Nephron progenitor cell (in vitro differentiated cells): ENCODE results near the gene TLL2.

Experiments
- DNase-seq: peaks from one replicate; pipeline ENCODE4 v3.0.0; 2021
- H3K27ac Mint-ChIP-seq: 2 replicates; pipeline ENCODE4 v1.8.0; 2021; ENCODE audit warnings: mild to moderate bottlenecking, moderate library complexity, mixed read lengths
- H3K27me3 Mint-ChIP-seq: 2 replicates; pipeline ENCODE4 v1.8.0; 2021; ENCODE audit warnings: mild to moderate bottlenecking, low read depth, mixed read lengths; ENCODE audit not compliant: poor library complexity
- H3K36me3 Mint-ChIP-seq: 2 replicates; pipeline ENCODE4 v1.8.0; 2021; ENCODE audit warnings: low read depth, mixed read lengths
- H3K4me1 Mint-ChIP-seq: 2 replicates; pipeline ENCODE4 v1.8.0; 2021; ENCODE audit warnings: mixed read lengths
- H3K4me3 Mint-ChIP-seq: 2 replicates; pipeline ENCODE4 v1.8.0; 2021; ENCODE audit warnings: mild to moderate bottlenecking, moderate library complexity, mixed read lengths
- H3K9me3 Mint-ChIP-seq: 2 replicates; pipeline ENCODE4 v1.8.0; 2021; ENCODE audit warnings: mild to moderate bottlenecking, moderate library complexity, mixed read lengths
- TF ChIP-seq, protein P1 (sequence below): fragments of 200-600 bp; sonication (generic); IDR thresholded peaks from 2 replicates; pipeline ENCODE4 v1.5.0; 2021; ENCODE audit warnings: antibody characterized with exemption

The TLL2 gene

DNA sequence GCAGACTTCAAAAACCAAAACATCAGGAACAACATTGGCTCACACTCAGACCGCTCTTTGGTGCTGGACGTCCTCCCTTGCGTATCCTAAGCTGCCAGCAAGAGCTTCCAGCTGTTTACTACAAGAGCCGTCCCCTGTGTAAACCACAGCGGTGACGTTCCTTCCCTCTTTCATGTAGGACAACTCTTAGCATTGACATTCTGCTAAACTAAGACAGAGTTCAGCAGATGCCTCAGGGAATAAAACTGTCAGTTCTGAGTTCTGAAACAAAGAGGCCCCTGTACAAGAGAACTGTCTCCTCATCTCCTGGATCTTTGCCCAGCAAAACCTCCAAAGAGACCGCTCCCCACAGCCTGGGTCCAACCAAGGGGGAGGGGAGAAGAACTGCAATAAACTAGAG lies 97.1 kb downstream of the TLL2 start:
- no peak overlapping the region for H3K4me3 Mint-ChIP-seq
- peaks cover 23% of the 10 kb centered on the region for H3K4me1 Mint-ChIP-seq
- DNase-seq = no peak
- no peaks in the 10 kb centered on the region for H3K27me3 Mint-ChIP-seq
- no peaks in the 10 kb centered on the region for H3K9me3 Mint-ChIP-seq
- no peaks in the 10 kb centered on the region for H3K36me3 Mint-ChIP-seq
- TF ChIP-seq, protein P1, sequence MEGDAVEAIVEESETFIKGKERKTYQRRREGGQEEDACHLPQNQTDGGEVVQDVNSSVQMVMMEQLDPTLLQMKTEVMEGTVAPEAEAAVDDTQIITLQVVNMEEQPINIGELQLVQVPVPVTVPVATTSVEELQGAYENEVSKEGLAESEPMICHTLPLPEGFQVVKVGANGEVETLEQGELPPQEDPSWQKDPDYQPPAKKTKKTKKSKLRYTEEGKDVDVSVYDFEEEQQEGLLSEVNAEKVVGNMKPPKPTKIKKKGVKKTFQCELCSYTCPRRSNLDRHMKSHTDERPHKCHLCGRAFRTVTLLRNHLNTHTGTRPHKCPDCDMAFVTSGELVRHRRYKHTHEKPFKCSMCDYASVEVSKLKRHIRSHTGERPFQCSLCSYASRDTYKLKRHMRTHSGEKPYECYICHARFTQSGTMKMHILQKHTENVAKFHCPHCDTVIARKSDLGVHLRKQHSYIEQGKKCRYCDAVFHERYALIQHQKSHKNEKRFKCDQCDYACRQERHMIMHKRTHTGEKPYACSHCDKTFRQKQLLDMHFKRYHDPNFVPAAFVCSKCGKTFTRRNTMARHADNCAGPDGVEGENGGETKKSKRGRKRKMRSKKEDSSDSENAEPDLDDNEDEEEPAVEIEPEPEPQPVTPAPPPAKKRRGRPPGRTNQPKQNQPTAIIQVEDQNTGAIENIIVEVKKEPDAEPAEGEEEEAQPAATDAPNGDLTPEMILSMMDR = no peak
- H3K27ac Mint-ChIP-seq = peak overlapping the region; percentile 41

GRCh38 chr10:96415891-96416554 lies 97.7 kb downstream of the TLL2 start:
- DNase-seq = no peak
- Mint-ChIP-seq H3K9me3 (no peaks in the 10 kb centered on the region), H3K4me1 (peaks cover 22% of the 10 kb centered on the region), H3K36me3 (no peaks in the 10 kb centered on the region), H3K27me3 (no peaks in the 10 kb centered on the region), H3K27ac (no peak overlapping the region), H3K4me3 (no peak overlapping the region)
- TF ChIP-seq, protein P1 = no peak

DNA sequence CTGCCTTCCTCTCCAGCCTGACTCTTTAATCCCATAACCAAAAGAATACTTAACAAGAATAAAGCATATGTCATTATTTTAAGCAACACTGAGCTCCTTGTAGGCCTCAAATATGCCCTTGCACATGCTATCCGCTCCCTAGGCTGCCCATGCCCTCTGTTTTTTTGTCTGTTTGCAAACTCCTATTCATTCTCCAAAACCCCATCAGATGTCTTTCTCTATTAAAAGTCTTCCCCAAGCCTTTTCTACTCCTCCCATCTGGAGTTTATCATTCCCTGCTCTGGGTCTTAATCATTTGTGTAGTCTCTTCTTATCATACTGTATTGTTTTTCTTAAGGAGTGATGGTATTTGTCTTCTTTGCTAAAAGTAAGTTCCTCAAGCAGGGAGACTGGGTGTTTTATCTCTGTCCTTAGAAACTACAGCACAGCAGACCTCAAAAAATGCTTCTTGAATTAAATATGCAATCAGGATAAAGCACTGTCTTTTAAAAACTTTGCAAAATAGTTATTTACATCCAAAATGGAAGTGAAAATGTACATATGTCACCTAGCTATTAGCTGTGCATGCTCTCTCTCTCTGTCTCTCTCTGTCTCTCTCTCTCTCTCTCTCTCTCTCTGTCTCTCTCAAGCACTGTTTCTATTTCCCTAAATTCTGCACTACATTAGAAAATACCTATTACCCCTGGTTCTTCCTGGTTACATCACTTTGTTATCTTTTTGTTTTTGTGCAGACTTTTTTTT lies 98.4 kb downstream of the TLL2 start:
- TF ChIP-seq, protein P1 = no peak
- no peaks in the 10 kb centered on the region for H3K27me3 Mint-ChIP-seq
- no peak for DNase-seq
- H3K27ac Mint-ChIP-seq = no peak overlapping the region
- H3K36me3 Mint-ChIP-seq = no peaks in the 10 kb centered on the region
- peaks cover 15% of the 10 kb centered on the region for H3K4me1 Mint-ChIP-seq
- no peaks in the 10 kb centered on the region for H3K9me3 Mint-ChIP-seq
- no peak overlapping the region for H3K4me3 Mint-ChIP-seq

DNA sequence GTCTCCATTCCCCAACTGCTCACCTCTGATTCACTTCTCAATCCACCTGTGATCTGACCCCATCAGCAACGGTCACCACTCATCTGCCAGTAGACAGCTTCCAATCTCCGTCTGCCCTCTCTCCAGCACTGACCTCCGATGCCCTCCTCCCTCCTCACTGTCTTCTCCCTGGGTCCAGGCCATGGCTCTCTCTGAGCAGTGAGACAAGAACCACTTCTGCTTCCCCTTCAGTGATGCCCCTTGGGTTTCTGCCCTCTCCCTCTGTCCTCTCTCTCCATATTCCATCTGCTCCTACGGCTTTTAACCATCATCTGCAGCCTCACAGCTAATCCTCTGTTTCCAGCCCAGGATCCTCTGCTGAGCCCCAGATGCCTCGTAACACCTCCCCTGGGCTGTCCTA lies 99.4 kb downstream of the TLL2 start:
- DNase-seq = no peak
- no peak overlapping the region for H3K27ac Mint-ChIP-seq
- no peaks in the 10 kb centered on the region for H3K36me3 Mint-ChIP-seq
- H3K4me3 Mint-ChIP-seq = no peak overlapping the region
- H3K4me1 Mint-ChIP-seq = peaks cover 5% of the 10 kb centered on the region
- TF ChIP-seq, protein P1 = no peak
- H3K27me3 Mint-ChIP-seq = no peaks in the 10 kb centered on the region
- no peaks in the 10 kb centered on the region for H3K9me3 Mint-ChIP-seq

DNA sequence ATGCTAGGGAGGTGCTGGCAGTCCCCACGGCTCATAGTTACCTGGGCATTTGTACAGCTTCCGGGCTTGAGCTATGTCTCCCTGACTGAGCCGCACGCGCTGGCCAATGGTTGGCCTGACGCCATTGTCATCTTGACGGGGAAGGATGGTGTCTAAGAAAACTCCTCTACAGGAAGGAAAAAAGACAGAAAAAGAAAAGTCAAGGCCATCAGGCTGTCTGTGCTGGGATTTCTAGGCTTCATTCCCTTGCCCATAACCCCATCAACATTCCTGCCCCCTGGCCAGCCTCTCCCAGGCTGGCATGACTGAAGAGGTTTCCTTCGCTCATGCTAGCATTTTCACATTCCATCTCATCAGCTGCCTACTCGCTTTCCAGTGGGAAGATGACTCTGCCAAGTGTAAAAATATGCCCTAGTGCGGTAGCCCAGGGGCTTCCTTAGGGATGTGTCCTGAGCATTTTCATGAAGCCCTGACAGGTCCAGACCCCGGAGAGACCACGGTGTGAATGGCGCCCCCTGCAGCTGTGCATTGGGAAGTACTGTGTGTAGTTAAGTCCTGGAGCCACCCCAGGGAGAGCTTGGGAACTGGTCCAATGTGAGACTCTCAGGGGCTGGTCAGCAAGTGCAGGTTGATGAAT lies 100.5 kb downstream of the TLL2 start:
- Mint-ChIP-seq H3K4me1 (no peaks in the 10 kb centered on the region), H3K27ac (no peak overlapping the region), H3K4me3 (no peak overlapping the region), H3K36me3 (no peaks in the 10 kb centered on the region), H3K9me3 (no peaks in the 10 kb centered on the region), H3K27me3 (no peaks in the 10 kb centered on the region)
- no peak for DNase-seq
- TF ChIP-seq, protein P1 = no peak
